Measurements from ENCODE around the gene SERHL2. TPM values are rescaled to one million over a fixed set of nuclear protein-coding genes. Genes with fewer than 3 reads are reported as not detected.
"Not testable (repeated sequence)": the region's sequence is repeated elsewhere in the genome, so short reads cannot be mapped to it uniquely, and the experiment has no call there.

Gene SERHL2
- total RNA-seq, 1 donor, result 2.9 TPM

- Histone ChIP-seq H3K79me2 (ENCODE audit: insufficient read depth, low read length) (no peaks in the 10 kb centered on the region), H2AFZ (ENCODE audit: low read length) (no peak overlapping the region), H3K4me3 (ENCODE audit: insufficient read depth, low read length) (no peak overlapping the region), H4K20me1 (ENCODE audit: insufficient read depth, low read length) (no peaks in the 10 kb centered on the region), H3K4me1 (ENCODE audit: insufficient read depth, low read length) (peaks cover 7% of the 10 kb centered on the region), H3K27ac (ENCODE audit: low read depth, low read length) (no peak overlapping the region), H3K36me3 (ENCODE audit: insufficient read depth, low read length) (no peaks in the 10 kb centered on the region), H3K9me3 (ENCODE audit: low read depth, low read length) (no peaks in the 10 kb centered on the region), H3K27me3 (ENCODE audit: insufficient read depth, low read length) (peaks cover 21% of the 10 kb centered on the region), H3K4me2 (ENCODE audit: insufficient read depth, low read length) (no peak overlapping the region)
- TF ChIP-seq, protein P1, sequence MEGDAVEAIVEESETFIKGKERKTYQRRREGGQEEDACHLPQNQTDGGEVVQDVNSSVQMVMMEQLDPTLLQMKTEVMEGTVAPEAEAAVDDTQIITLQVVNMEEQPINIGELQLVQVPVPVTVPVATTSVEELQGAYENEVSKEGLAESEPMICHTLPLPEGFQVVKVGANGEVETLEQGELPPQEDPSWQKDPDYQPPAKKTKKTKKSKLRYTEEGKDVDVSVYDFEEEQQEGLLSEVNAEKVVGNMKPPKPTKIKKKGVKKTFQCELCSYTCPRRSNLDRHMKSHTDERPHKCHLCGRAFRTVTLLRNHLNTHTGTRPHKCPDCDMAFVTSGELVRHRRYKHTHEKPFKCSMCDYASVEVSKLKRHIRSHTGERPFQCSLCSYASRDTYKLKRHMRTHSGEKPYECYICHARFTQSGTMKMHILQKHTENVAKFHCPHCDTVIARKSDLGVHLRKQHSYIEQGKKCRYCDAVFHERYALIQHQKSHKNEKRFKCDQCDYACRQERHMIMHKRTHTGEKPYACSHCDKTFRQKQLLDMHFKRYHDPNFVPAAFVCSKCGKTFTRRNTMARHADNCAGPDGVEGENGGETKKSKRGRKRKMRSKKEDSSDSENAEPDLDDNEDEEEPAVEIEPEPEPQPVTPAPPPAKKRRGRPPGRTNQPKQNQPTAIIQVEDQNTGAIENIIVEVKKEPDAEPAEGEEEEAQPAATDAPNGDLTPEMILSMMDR (IDR thresholded peaks at IDR 0.05; ENCODE audit: extremely low read depth, low read depth, low read length), result no peak
- peak; percentile 79 for DNase-seq (ENCODE audit: insufficient read length, low spot score, missing footprints)
These were observed 4.3 kb upstream of the SERHL2 start for GRCh38 chr22:42549331-42550060.

DNA sequence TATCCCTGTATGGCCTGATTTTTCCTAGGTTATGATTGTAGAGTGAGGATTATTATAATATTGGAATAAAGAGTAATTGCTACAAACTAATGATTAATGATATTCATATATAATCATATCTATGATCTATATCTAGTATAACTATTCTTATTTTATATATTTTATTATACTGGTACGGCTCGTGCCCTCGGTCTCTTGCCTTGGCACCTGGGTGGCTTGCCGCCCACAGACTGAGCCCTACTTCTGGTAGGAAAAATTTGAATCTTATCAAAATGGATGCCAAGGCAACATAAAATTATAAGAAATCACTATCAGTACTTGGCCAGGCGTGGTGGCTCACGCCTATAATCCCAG, 1.5 kb upstream of the SERHL2 start:
- not testable (repeated sequence) for H3K4me2 ChIP-seq (ENCODE audit: insufficient read depth, low read length); H3K27ac ChIP-seq (ENCODE audit: low read depth, low read length); DNase-seq (ENCODE audit: insufficient read length, low spot score, missing footprints); H3K4me1 ChIP-seq (ENCODE audit: insufficient read depth, low read length); H3K4me3 ChIP-seq (ENCODE audit: insufficient read depth, low read length); H3K9me3 ChIP-seq (ENCODE audit: low read depth, low read length); H4K20me1 ChIP-seq (ENCODE audit: insufficient read depth, low read length); H3K79me2 ChIP-seq (ENCODE audit: insufficient read depth, low read length); H3K36me3 ChIP-seq (ENCODE audit: insufficient read depth, low read length); H2AFZ ChIP-seq (ENCODE audit: low read length)
- peaks cover 21% of the 10 kb centered on the region for H3K27me3 ChIP-seq (ENCODE audit: insufficient read depth, low read length)

DNA sequence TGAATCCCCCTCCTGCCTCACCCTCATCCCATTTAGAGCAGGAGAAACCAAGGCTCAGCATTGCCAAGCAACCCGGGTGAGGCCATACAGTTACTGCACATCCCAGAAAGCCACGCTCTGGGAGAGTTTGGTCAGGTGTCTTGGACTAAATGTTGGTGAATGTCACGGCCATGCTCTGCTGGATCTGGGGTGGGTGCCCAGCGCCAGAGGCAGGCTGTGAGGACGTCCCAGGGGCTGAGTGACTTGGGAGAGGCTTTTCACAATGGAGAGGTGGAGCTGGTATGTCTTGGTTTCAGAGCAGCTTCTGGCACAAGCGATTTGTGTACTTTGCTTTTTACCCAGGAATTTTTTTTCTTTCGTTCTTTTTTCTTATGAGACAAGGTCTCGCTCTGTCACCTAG, 6.6 kb downstream of the SERHL2 start:
- Histone ChIP-seq H2AFZ (ENCODE audit: low read length) (no peak overlapping the region), H3K27ac (ENCODE audit: low read depth, low read length) (no peak overlapping the region), H3K4me1 (ENCODE audit: insufficient read depth, low read length) (no peaks in the 10 kb centered on the region), H3K36me3 (ENCODE audit: insufficient read depth, low read length) (no peaks in the 10 kb centered on the region), H3K9me3 (ENCODE audit: low read depth, low read length) (no peaks in the 10 kb centered on the region), H4K20me1 (ENCODE audit: insufficient read depth, low read length) (no peaks in the 10 kb centered on the region), H3K27me3 (ENCODE audit: insufficient read depth, low read length) (no peaks in the 10 kb centered on the region), H3K4me2 (ENCODE audit: insufficient read depth, low read length) (no peak overlapping the region), H3K79me2 (ENCODE audit: insufficient read depth, low read length) (no peaks in the 10 kb centered on the region), H3K4me3 (ENCODE audit: insufficient read depth, low read length) (no peak overlapping the region)
- TF ChIP-seq, protein P1 (IDR thresholded peaks at IDR 0.05; ENCODE audit: extremely low read depth, low read depth, low read length), result no peak
- peak; percentile 72 for DNase-seq (ENCODE audit: insufficient read length, low spot score, missing footprints)

DNA sequence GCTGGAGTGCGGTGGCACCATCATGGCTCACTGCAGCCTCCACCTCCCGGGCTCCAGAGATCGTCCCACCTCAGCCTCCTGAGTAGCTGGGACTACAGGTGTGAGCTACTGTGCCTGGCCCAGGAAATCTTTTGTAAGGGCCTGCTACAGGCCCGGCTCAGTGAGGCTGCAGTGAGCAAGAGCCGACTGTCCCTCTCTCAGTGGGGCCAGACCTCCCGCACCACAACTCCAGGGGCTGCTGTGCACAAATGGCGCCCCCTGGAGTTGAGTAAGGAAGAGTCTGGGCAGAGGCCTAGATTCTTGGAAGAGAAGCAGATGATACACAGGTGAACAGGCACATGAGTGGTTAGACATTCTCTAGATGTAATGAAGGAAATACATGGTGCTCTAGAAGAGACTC, 7.0 kb downstream of the SERHL2 start:
- H3K9me3 ChIP-seq (ENCODE audit: low read depth, low read length), result no peaks in the 10 kb centered on the region
- H3K36me3 ChIP-seq (ENCODE audit: insufficient read depth, low read length), result no peaks in the 10 kb centered on the region
- no peak overlapping the region for H3K4me2 ChIP-seq (ENCODE audit: insufficient read depth, low read length)
- H2AFZ ChIP-seq (ENCODE audit: low read length), result no peak overlapping the region
- peak; percentile 88 for DNase-seq (ENCODE audit: insufficient read length, low spot score, missing footprints)
- TF ChIP-seq, protein P1 (IDR thresholded peaks at IDR 0.05; ENCODE audit: extremely low read depth, low read depth, low read length), result peak; percentile 51
- no peak overlapping the region for H3K4me3 ChIP-seq (ENCODE audit: insufficient read depth, low read length)
- no peaks in the 10 kb centered on the region for H3K4me1 ChIP-seq (ENCODE audit: insufficient read depth, low read length)
- H3K27me3 ChIP-seq (ENCODE audit: insufficient read depth, low read length), result no peaks in the 10 kb centered on the region
- H4K20me1 ChIP-seq (ENCODE audit: insufficient read depth, low read length), result no peaks in the 10 kb centered on the region
- no peak overlapping the region for H3K27ac ChIP-seq (ENCODE audit: low read depth, low read length)
- H3K79me2 ChIP-seq (ENCODE audit: insufficient read depth, low read length), result no peaks in the 10 kb centered on the region

All from osteoblast (primary cell).